Thoracic aorta (tissue), 2 donors: Measurements from ENCODE around the gene EXT2. TPM values are rescaled to one million over a fixed set of nuclear protein-coding genes. Genes with fewer than 3 reads are reported as not detected.

ENCODE experiments used
- ATAC-seq: fragments of 150-250 bp; one replicate; pipeline ENCODE4 v1.8.0; 2017; ENCODE audit warnings: low read depth; ENCODE audit not compliant: insufficient number of reproducible peaks, low FRiP score
- DNase-seq: peaks from one replicate; pipeline ENCODE4 v3.0.0-alpha.2; 2020; ENCODE audit warnings: low spot score
- H3K27ac ChIP-seq, 2 donors: fragments of 200-600 bp; sonication (generic); 1 replicate in 1 of 2; 2 replicates in 1 of 2; pipeline ENCODE4 v1.5.1; 2016; ENCODE audit warnings: mild to moderate bottlenecking in 2 of 2, moderate library complexity in 2 of 2
- H3K27me3 ChIP-seq: fragments of 200-600 bp; sonication (generic); replicated peaks from 2 replicates; pipeline ENCODE4 v1.6.0; 2016; ENCODE audit warnings: mild to moderate bottlenecking; ENCODE audit not compliant: insufficient read depth
- H3K36me3 ChIP-seq: fragments of 200-600 bp; sonication (generic); one replicate; pipeline ENCODE4 v1.5.1; 2016
- H3K4me1 ChIP-seq, 2 donors: fragments of 200-600 bp; sonication (generic); 1 replicate in 1 of 2; 2 replicates in 1 of 2; pipeline versions ENCODE4 v1.5.1 to v1.6.0; 2016; ENCODE audit warnings: low read depth in 2 of 2, mild to moderate bottlenecking in 1 of 2; ENCODE audit not compliant: control insufficient read depth in 1 of 2
- H3K4me3 ChIP-seq: fragments of 200-600 bp; sonication (generic); 2 replicates; pipeline ENCODE4 v1.5.1; 2016; ENCODE audit warnings: mild to moderate bottlenecking
- H3K9me3 ChIP-seq: fragments of 200-600 bp; sonication (generic); 2 replicates; pipeline ENCODE4 v1.5.1; 2016
- CTCF ChIP-seq: fragments of 200-600 bp; sonication (generic); IDR thresholded peaks from one replicate; pipeline ENCODE4 v1.5.1; 2019; ENCODE audit warnings: antibody characterized with exemption
- total RNA-seq, 2 donors: library from RNA; depleted of rRNA; stranded (reverse); fragments of >200 nt; gene quantifications; one replicate each; pipeline versions ENCODE4 v1.1.0 to v1.2.3, GENCODE V29; 2016

Gene EXT2
- total RNA-seq, 2 donors from 2014 or later: 64.4 to 102 TPM

- Histone ChIP-seq H3K27me3 (no peaks in the 10 kb centered on the region), H3K36me3 (no peaks in the 10 kb centered on the region), H3K4me1 (no peaks in the 10 kb centered on the region), H3K9me3 (no peaks in the 10 kb centered on the region), H3K27ac (no peak overlapping the region), H3K4me3 (no peak overlapping the region)
- no peak for TF ChIP-seq CTCF
- ATAC-seq (no peak), DNase-seq (no peak)
Measured at GRCh38 chr11:44178381-44178780, 82.9 kb downstream of the EXT2 start.

- H3K4me1 ChIP-seq: no peaks in the 10 kb centered on the region
- no peak for TF ChIP-seq CTCF
- ATAC-seq: no peak
Measured at GRCh38 chr11:44179173-44179572, 83.7 kb downstream of the EXT2 start.

GRCh38 chr11:44180107-44180506, 84.6 kb downstream of the EXT2 start:
- no peaks in the 10 kb centered on the region for H3K9me3 ChIP-seq
- no peak for ATAC-seq
- no peak overlapping the region for H3K27ac ChIP-seq
- no peaks in the 10 kb centered on the region for H3K27me3 ChIP-seq
- H3K4me3 ChIP-seq: no peak overlapping the region
- peaks cover 0 to 4% of the 10 kb centered on the region in 2 donors for H3K4me1 ChIP-seq
- DNase-seq: no peak
- no peak for TF ChIP-seq CTCF
- H3K36me3 ChIP-seq: no peaks in the 10 kb centered on the region

More at GRCh38 chr11:44179173-44179572, 83.7 kb downstream of the EXT2 start:
- Histone ChIP-seq H3K36me3 (no peaks in the 10 kb centered on the region), H3K9me3 (no peaks in the 10 kb centered on the region), H3K4me3 (no peak overlapping the region), H3K27ac (no peak overlapping the region), H3K27me3 (no peaks in the 10 kb centered on the region)
- no peak for DNase-seq

- Histone ChIP-seq H3K27me3 (no peaks in the 10 kb centered on the region), H3K27ac (no peak overlapping the region), H3K4me1 (peaks cover 3 to 4% of the 10 kb centered on the region in 2 donors), H3K36me3 (peaks cover 3% of the 10 kb centered on the region), H3K4me3 (no peak overlapping the region), H3K9me3 (peaks cover 8% of the 10 kb centered on the region)
- TF ChIP-seq CTCF: no peak
- ATAC-seq (no peak), DNase-seq (no peak)
Measured at GRCh38 chr11:44185522-44185921, 90.0 kb downstream of the EXT2 start.

GRCh38 chr11:44186321-44186930, 90.9 kb downstream of the EXT2 start:
- no peak for TF ChIP-seq CTCF
- Histone ChIP-seq H3K4me1 (peaks cover 3 to 4% of the 10 kb centered on the region in 2 donors), H3K9me3 (peaks cover 8% of the 10 kb centered on the region), H3K4me3 (no peak overlapping the region), H3K27ac (no peak overlapping the region), H3K36me3 (peaks cover 3% of the 10 kb centered on the region), H3K27me3 (no peaks in the 10 kb centered on the region)
- ATAC-seq (no peak), DNase-seq (no peak)
